Measurements from ENCODE around the gene KLHDC10.

DNA sequence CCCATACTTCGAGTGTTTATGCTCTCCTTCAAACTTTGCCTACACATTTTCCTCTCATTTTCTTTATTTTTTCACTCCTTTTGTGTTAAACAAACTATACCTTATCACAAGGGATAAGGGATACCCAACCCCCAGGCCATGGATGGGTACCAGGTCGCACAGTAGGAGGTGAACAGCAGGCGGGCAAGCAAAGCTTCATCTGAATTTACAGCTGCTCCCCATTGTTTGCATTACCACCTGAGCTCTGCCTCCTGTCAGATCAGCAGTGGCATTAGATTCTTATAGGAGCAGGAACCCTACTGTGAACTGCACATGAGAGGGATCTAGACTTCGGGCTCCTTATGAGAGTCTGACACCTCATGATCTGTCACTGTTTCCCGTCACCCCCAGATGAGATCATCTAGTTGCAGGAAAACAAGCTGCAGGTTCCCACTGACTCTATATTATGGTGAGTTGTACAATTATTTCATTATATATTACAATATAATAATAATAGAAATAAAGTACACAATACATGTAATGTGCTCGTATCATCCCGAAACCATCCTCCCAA, 47.6 kb upstream of the KLHDC10 start:
- TF ChIP-seq, protein P1, sequence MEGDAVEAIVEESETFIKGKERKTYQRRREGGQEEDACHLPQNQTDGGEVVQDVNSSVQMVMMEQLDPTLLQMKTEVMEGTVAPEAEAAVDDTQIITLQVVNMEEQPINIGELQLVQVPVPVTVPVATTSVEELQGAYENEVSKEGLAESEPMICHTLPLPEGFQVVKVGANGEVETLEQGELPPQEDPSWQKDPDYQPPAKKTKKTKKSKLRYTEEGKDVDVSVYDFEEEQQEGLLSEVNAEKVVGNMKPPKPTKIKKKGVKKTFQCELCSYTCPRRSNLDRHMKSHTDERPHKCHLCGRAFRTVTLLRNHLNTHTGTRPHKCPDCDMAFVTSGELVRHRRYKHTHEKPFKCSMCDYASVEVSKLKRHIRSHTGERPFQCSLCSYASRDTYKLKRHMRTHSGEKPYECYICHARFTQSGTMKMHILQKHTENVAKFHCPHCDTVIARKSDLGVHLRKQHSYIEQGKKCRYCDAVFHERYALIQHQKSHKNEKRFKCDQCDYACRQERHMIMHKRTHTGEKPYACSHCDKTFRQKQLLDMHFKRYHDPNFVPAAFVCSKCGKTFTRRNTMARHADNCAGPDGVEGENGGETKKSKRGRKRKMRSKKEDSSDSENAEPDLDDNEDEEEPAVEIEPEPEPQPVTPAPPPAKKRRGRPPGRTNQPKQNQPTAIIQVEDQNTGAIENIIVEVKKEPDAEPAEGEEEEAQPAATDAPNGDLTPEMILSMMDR (IDR thresholded peaks at IDR 0.05): no peak
- no peak for TF ChIP-seq EZH2 (IDR thresholded peaks at IDR 0.05; ENCODE audit: borderline replicate concordance, insufficient read depth, low read depth, low read length, poor library complexity, severe bottlenecking)

All from B cell (primary cell).